SK-N-SH treated with all-trans-retinoic acid at 6 μM for 48 hours (cell line): ENCODE results near the gene ALX1.

Source experiments
- ARNTL ChIP-seq: fragments of 450-650 bp; formaldehyde crosslinking; IDR thresholded peaks from 2 replicates; pipeline ENCODE4 v1.5.0; 2020; ENCODE audit warnings: low read depth, mild to moderate bottlenecking, moderate library complexity, borderline replicate concordance
- CREB5 ChIP-seq: fragments of 250-450 bp; sonication (Bioruptor Pico); IDR thresholded peaks from 2 replicates; pipeline ENCODE4 v1.5.1; 2020; ENCODE audit warnings: low read depth, mild to moderate bottlenecking, moderate library complexity
- CSDC2 ChIP-seq: fragments of 250-450 bp; sonication (Bioruptor Pico); IDR thresholded peaks from 2 replicates; pipeline ENCODE4 v1.5.0; 2020; ENCODE audit warnings: mild to moderate bottlenecking, moderate library complexity
- ESRRG ChIP-seq: fragments of 250-450 bp; sonication (Bioruptor Pico); IDR thresholded peaks from 2 replicates; pipeline ENCODE4 v1.6.1; 2021; ENCODE audit warnings: mild to moderate bottlenecking
- GLIS3 ChIP-seq: fragments of 250-450 bp; sonication (Bioruptor Pico); IDR thresholded peaks from 2 replicates; pipeline ENCODE4 v1.5.0; 2020; ENCODE audit warnings: mild to moderate bottlenecking, moderate library complexity
- OSR1 ChIP-seq: fragments of 250-450 bp; sonication (Bioruptor Pico); IDR thresholded peaks from 2 replicates; pipeline ENCODE4 v1.8.0; 2022; ENCODE audit warnings: moderate library complexity, mild to moderate bottlenecking, inconsistent platforms
- PATZ1 ChIP-seq: fragments of 250-450 bp; sonication (Bioruptor Pico); IDR thresholded peaks from 2 replicates; pipeline ENCODE4 v1.8.0; 2020; ENCODE audit warnings: mild to moderate bottlenecking, moderate library complexity, borderline replicate concordance
- RARB ChIP-seq: fragments of 250-450 bp; sonication (Bioruptor Pico); IDR thresholded peaks from 2 replicates; pipeline ENCODE4 v1.8.0; 2021; ENCODE audit warnings: mild to moderate bottlenecking, moderate library complexity
- TCF4 ChIP-seq: fragments of 250-450 bp; sonication (Bioruptor Pico); IDR thresholded peaks from 2 replicates; pipeline ENCODE4 v1.8.0; 2021; ENCODE audit warnings: mild to moderate bottlenecking, moderate library complexity, borderline replicate concordance
- ZFP3 ChIP-seq: fragments of 250-450 bp; sonication (Bioruptor Pico); IDR thresholded peaks from 2 replicates; pipeline ENCODE4 v1.5.0; 2020; ENCODE audit warnings: mild to moderate bottlenecking, moderate library complexity
- ZFP30 ChIP-seq: fragments of 450-650 bp; formaldehyde crosslinking; IDR thresholded peaks from 2 replicates; pipeline ENCODE4 v1.5.0; 2022; ENCODE audit warnings: mild to moderate bottlenecking, moderate library complexity
- TF ChIP-seq, protein P1 (sequence below): fragments of 250-450 bp; sonication (Bioruptor Pico); IDR thresholded peaks from 2 replicates; pipeline ENCODE4 v1.5.1; 2021; ENCODE audit warnings: mild to moderate bottlenecking, moderate library complexity
- TF ChIP-seq, protein P2 (sequence below): fragments of 250-450 bp; sonication (Bioruptor Pico); IDR thresholded peaks from 2 replicates; pipeline ENCODE4 v1.8.0; 2021; ENCODE audit warnings: low read depth, mild to moderate bottlenecking, moderate library complexity, borderline replicate concordance

DNA sequence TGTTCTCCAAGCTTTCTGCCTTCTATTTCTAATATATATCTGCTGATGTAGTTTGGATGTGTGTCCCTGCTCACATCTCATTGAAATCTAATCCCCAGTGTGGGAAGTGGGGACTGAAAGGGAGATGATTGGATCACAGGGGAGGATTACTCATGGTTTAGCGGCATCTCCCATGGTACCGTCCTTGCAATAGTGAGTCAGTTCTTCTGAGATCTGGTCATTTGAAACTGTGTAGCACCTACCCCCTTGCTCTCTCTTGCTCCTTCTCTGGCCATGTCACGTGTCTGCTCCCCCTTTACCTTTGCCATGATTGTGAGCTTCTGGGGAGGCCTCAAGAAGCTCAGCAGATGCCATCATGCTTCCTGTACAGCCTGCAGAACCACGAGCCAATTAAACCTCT, 26.2 kb upstream of the ALX1 start:
- no peak for TF ChIP-seq ZFP3 (CRISPR knock-in tag)
- no peak for TF ChIP-seq ARNTL (CRISPR knock-in tag)
- TF ChIP-seq, protein P1, sequence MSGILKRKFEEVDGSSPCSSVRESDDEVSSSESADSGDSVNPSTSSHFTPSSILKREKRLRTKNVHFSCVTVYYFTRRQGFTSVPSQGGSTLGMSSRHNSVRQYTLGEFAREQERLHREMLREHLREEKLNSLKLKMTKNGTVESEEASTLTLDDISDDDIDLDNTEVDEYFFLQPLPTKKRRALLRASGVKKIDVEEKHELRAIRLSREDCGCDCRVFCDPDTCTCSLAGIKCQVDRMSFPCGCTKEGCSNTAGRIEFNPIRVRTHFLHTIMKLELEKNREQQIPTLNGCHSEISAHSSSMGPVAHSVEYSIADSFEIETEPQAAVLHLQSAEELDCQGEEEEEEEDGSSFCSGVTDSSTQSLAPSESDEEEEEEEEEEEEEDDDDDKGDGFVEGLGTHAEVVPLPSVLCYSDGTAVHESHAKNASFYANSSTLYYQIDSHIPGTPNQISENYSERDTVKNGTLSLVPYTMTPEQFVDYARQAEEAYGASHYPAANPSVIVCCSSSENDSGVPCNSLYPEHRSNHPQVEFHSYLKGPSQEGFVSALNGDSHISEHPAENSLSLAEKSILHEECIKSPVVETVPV (CRISPR knock-in tag), result no peak
- TF ChIP-seq ZFP30 (CRISPR knock-in tag), result no peak
- no peak for TF ChIP-seq PATZ1 (CRISPR knock-in tag)
- TF ChIP-seq CREB5 (CRISPR knock-in tag), result no peak
- no peak for TF ChIP-seq GLIS3 (CRISPR knock-in tag)
- TF ChIP-seq, protein P2, sequence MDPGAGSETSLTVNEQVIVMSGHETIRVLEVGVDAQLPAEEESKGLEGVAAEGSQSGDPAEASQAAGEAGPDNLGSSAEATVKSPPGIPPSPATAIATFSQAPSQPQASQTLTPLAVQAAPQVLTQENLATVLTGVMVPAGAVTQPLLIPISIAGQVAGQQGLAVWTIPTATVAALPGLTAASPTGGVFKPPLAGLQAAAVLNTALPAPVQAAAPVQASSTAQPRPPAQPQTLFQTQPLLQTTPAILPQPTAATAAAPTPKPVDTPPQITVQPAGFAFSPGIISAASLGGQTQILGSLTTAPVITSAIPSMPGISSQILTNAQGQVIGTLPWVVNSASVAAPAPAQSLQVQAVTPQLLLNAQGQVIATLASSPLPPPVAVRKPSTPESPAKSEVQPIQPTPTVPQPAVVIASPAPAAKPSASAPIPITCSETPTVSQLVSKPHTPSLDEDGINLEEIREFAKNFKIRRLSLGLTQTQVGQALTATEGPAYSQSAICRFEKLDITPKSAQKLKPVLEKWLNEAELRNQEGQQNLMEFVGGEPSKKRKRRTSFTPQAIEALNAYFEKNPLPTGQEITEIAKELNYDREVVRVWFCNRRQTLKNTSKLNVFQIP (CRISPR knock-in tag), result no peak
- no peak for TF ChIP-seq TCF4 (CRISPR knock-in tag)
- TF ChIP-seq RARB, result no peak
- no peak for TF ChIP-seq OSR1
- TF ChIP-seq ESRRG (CRISPR knock-in tag), result no peak
- no peak for TF ChIP-seq CSDC2 (CRISPR knock-in tag)
